Nephron (organoid): ENCODE measurements around the gene SNRNP70.

Source experiments
- H3K27ac Mint-ChIP-seq, 3 experiments: 2 replicates each; pipeline ENCODE4 v1.8.0; 2020; ENCODE audit warnings: mixed read lengths in 3 of 3, mild to moderate bottlenecking in 2 of 3, moderate library complexity in 1 of 3
- H3K27me3 Mint-ChIP-seq: 2 replicates; pipeline ENCODE4 v1.8.0; 2021; ENCODE audit warnings: low read depth, mild to moderate bottlenecking, moderate library complexity, mixed read lengths
- H3K36me3 Mint-ChIP-seq: 2 replicates; pipeline ENCODE4 v1.8.0; 2020; ENCODE audit warnings: low read depth, mixed read lengths
- H3K4me1 Mint-ChIP-seq: 2 replicates; pipeline ENCODE4 v1.8.0; 2020; ENCODE audit warnings: mixed read lengths
- H3K4me3 Mint-ChIP-seq, 3 experiments: 2 replicates each; pipeline ENCODE4 v1.8.0; 2020; ENCODE audit warnings: mild to moderate bottlenecking in 3 of 3, mixed read lengths in 3 of 3, moderate library complexity in 2 of 3
- H3K9me3 Mint-ChIP-seq: 2 replicates; pipeline ENCODE4 v1.8.0; 2020; ENCODE audit warnings: mixed read lengths
- CTCF ChIP-seq, 3 experiments: fragments of 200-600 bp; sonication (generic); IDR thresholded peaks; one replicate each; pipeline ENCODE4 v1.5.0; 2021; ENCODE audit warnings: antibody characterized with exemption in 3 of 3; ENCODE audit not compliant: unreplicated experiment in 3 of 3

SNRNP70 gene

GRCh38 chr19:49148784-49149651 is 63.8 kb downstream of the SNRNP70 start:
- Mint-ChIP-seq H3K27me3 (peaks cover 4% of the 10 kb centered on the region), H3K36me3 (no peaks in the 10 kb centered on the region), H3K9me3 (no peaks in the 10 kb centered on the region), H3K27ac (peak overlapping the region; percentile 97 to 99 (median 98)), H3K4me3 (peak overlapping the region; percentile 98 to 100 (median 99)), H3K4me1 (peaks cover 46% of the 10 kb centered on the region)
- no peak for TF ChIP-seq CTCF (IDR thresholded peaks at IDR 0.05; ENCODE audit: unreplicated experiment in 3 of 3)

- H3K4me1 Mint-ChIP-seq: peaks cover 53% of the 10 kb centered on the region
- peak overlapping the region; percentile 97 to 99 (median 98) for H3K27ac Mint-ChIP-seq
- TF ChIP-seq CTCF (IDR thresholded peaks at IDR 0.05; ENCODE audit: unreplicated experiment in 3 of 3): no peak
- H3K27me3 Mint-ChIP-seq: peaks cover 7% of the 10 kb centered on the region
- H3K4me3 Mint-ChIP-seq: peak overlapping the region; percentile 98 to 100 (median 99)
- no peaks in the 10 kb centered on the region for H3K36me3 Mint-ChIP-seq
- no peaks in the 10 kb centered on the region for H3K9me3 Mint-ChIP-seq
Observed at GRCh38 chr19:49149652-49150105, 64.4 kb downstream of the SNRNP70 start.

- H3K9me3 Mint-ChIP-seq: no peaks in the 10 kb centered on the region
- H3K4me3 Mint-ChIP-seq: peak overlapping the region; percentile 98 to 100 (median 99)
- peaks cover 10% of the 10 kb centered on the region for H3K27me3 Mint-ChIP-seq
Observed at GRCh38 chr19:49150106-49150943, 65.1 kb downstream of the SNRNP70 start.

GRCh38 chr19:49150944-49151243 is 65.6 kb downstream of the SNRNP70 start:
- Mint-ChIP-seq H3K4me1 (peaks cover 56% of the 10 kb centered on the region), H3K36me3 (no peaks in the 10 kb centered on the region), H3K27me3 (peaks cover 14% of the 10 kb centered on the region), H3K9me3 (no peaks in the 10 kb centered on the region), H3K4me3 (peak overlapping the region; percentile 98 to 100 (median 99)), H3K27ac (peak overlapping the region in 1 of 3 experiments; percentile 95)
- no peak for TF ChIP-seq CTCF (IDR thresholded peaks at IDR 0.05; ENCODE audit: unreplicated experiment in 3 of 3)

More at GRCh38 chr19:49150106-49150943, 65.1 kb downstream of the SNRNP70 start:
- no peak for TF ChIP-seq CTCF (IDR thresholded peaks at IDR 0.05; ENCODE audit: unreplicated experiment in 3 of 3)
- no peaks in the 10 kb centered on the region for H3K36me3 Mint-ChIP-seq
- peak overlapping the region; percentile 97 to 99 (median 98) for H3K27ac Mint-ChIP-seq
- H3K4me1 Mint-ChIP-seq: peaks cover 56% of the 10 kb centered on the region

- Mint-ChIP-seq H3K27me3 (peaks cover 15% of the 10 kb centered on the region), H3K36me3 (no peaks in the 10 kb centered on the region), H3K27ac (peak overlapping the region; percentile 69 to 95 (median 90)), H3K9me3 (no peaks in the 10 kb centered on the region), H3K4me1 (peaks cover 56% of the 10 kb centered on the region), H3K4me3 (peak overlapping the region; percentile 98 to 100 (median 99))
- TF ChIP-seq CTCF (IDR thresholded peaks at IDR 0.05; ENCODE audit: unreplicated experiment in 3 of 3): no peak
Observed at GRCh38 chr19:49151267-49152118, 66.2 kb downstream of the SNRNP70 start.
